GM12878 (cell line): ENCODE results near the gene SPRED3.

Experiments
- POLR2A ChIP-seq: IDR thresholded peaks from 2 replicates; pipeline ENCODE4 v1.6.1; 2011; ENCODE audit warnings: low read depth, mild to moderate bottlenecking, low read length
- SP1 ChIP-seq: IDR thresholded peaks from one replicate; pipeline ENCODE4 v1.6.1; 2011; ENCODE audit warnings: low read depth, low read length
- TF ChIP-seq, protein P1 (sequence below): fragments of 450-650 bp; formaldehyde crosslinking; IDR thresholded peaks from 2 replicates; pipeline ENCODE4 v1.4.0; 2020; ENCODE audit warnings: mild to moderate bottlenecking, moderate library complexity

- TF ChIP-seq SP1: no peak
- TF ChIP-seq, protein P1, sequence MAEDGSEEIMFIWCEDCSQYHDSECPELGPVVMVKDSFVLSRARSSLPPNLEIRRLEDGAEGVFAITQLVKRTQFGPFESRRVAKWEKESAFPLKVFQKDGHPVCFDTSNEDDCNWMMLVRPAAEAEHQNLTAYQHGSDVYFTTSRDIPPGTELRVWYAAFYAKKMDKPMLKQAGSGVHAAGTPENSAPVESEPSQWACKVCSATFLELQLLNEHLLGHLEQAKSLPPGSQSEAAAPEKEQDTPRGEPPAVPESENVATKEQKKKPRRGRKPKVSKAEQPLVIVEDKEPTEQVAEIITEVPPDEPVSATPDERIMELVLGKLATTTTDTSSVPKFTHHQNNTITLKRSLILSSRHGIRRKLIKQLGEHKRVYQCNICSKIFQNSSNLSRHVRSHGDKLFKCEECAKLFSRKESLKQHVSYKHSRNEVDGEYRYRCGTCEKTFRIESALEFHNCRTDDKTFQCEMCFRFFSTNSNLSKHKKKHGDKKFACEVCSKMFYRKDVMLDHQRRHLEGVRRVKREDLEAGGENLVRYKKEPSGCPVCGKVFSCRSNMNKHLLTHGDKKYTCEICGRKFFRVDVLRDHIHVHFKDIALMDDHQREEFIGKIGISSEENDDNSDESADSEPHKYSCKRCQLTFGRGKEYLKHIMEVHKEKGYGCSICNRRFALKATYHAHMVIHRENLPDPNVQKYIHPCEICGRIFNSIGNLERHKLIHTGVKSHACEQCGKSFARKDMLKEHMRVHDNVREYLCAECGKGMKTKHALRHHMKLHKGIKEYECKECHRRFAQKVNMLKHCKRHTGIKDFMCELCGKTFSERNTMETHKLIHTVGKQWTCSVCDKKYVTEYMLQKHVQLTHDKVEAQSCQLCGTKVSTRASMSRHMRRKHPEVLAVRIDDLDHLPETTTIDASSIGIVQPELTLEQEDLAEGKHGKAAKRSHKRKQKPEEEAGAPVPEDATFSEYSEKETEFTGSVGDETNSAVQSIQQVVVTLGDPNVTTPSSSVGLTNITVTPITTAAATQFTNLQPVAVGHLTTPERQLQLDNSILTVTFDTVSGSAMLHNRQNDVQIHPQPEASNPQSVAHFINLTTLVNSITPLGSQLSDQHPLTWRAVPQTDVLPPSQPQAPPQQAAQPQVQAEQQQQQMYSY (CRISPR knock-in tag): no peak
- no peak for TF ChIP-seq POLR2A
These were observed 5.3 kb upstream of the SPRED3 start for GRCh38 chr19:38383184-38383583.
